Transverse colon (tissue), 4 donors: Measurements from ENCODE around the gene AOAH.
A peak's percentile ranks its signal among the peaks of the same experiment; 100 is the strongest.

Experiments
- CTCF ChIP-seq, 5 experiments: fragments of 200-600 bp in 3 of 5; fragments of 450-650 bp in 2 of 5; sonication (generic) in 3 of 5; IDR thresholded peaks; 1 replicate in 2 of 5; 2 replicates in 3 of 5; pipeline ENCODE4 v1.5.1; 2016 to 2017; ENCODE audit warnings: antibody characterized with exemption in 5 of 5, inconsistent platforms in 3 of 5, mild to moderate bottlenecking in 2 of 5, moderate library complexity in 1 of 5
- EP300 ChIP-seq: sonication (generic); formaldehyde crosslinking; IDR thresholded peaks from one replicate; pipeline ENCODE4 v1.6.1; 2017; ENCODE audit warnings: antibody characterized with exemption, low read depth
- POLR2AphosphoS5 ChIP-seq, 3 donors: sonication (generic); formaldehyde crosslinking; IDR thresholded peaks; one replicate each; pipeline ENCODE4 v1.6.1; 2016; ENCODE audit warnings: antibody characterized with exemption in 3 of 3

DNA sequence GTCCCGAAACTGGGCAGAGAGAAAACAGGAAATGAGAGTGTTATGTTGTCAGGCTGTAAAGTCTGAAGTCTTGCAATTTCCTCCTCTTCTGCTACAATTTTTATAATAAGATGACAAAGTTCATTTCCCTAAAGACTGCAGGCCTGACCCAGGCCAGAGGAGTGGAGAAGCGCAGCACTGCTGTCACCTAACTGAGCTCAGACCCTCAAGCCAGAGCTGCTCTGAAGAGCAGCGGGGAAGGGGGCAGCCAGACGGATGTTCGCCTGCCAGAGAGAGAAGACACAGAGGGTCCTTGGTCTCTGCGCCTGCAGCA is 12.6 kb upstream of the AOAH start:
- peak in 1 of 3 donors; percentile 17 for TF ChIP-seq POLR2AphosphoS5 (IDR thresholded peaks at IDR 0.05)
- TF ChIP-seq CTCF (IDR thresholded peaks at IDR 0.05), result no peak
- TF ChIP-seq EP300, result no peak
